ENCODE results near the gene PRCC. TPM values are rescaled to one million over a fixed set of nuclear protein-coding genes. Genes with fewer than 3 reads are reported as not detected.
A peak's percentile ranks its signal among the peaks of the same experiment; 100 is the strongest.

The PRCC gene
- total RNA-seq, 1 experiment from 2014 or later = 125 TPM

DNA sequence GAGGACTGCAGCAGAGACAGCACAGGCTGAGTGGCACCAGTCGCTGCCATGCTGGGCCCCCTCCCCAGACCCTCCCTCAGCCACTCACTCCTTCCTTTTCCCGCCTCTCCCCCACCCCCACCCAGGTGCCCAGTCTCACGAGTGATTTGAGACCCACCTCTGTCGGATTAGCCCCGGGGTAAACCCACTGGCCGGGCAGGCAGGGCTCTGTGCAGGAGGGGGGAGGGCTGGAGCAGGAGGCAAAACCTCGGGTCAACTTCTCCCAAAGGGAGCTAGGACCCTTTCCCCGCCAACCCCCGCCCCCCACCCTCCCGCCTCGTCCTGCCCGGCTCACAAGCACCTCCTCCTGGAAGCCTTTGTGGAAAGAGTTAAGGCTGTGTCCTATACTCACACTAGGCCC, 23.0 kb upstream of the PRCC start:
- H3K27me3 ChIP-seq (replicated peaks; ENCODE audit: insufficient read depth, low read depth, low read length, poor library complexity) = no peaks in the 10 kb centered on the region
- no peak overlapping the region for H3K4me3 ChIP-seq (ENCODE audit: low read depth, low read length, poor library complexity, severe bottlenecking)
- peaks cover 40% of the 10 kb centered on the region for H3K36me3 ChIP-seq (ENCODE audit: insufficient read depth, low read length, poor library complexity, severe bottlenecking)
- no TSS peak for BruUV-seq (replicated peaks)
- POLR2A ChIA-PET (ENCODE audit: low non-redundant PET) = no interaction called here
- H3K4me1 ChIP-seq (ENCODE audit: insufficient read depth, low read length, poor library complexity, severe bottlenecking) = peaks cover 44% of the 10 kb centered on the region
- H3K27ac ChIP-seq (ENCODE audit: low read depth, low read length, poor library complexity, severe bottlenecking) = no peak overlapping the region
- no peaks in the 10 kb centered on the region for H3K9me3 ChIP-seq (ENCODE audit: low read depth, low read length, poor library complexity, severe bottlenecking)
- no peak for DNase-seq (ENCODE audit: low spot score)
- TF ChIP-seq EZH2 (IDR thresholded peaks at IDR 0.05; ENCODE audit: borderline replicate concordance, low read depth, low read length, poor library complexity, severe bottlenecking) (no peak), CTCF (conservative IDR thresholded peaks at IDR 0.05; ENCODE audit: low read depth, low read length) (no peak)
- CTCF ChIA-PET = no interaction called here
- intact Hi-C loops (cut with micrococcal nuclease; ENCODE audit: unreplicated experiment) = no loop called here

- ChIA-PET CTCF (no interaction called here), POLR2A (ENCODE audit: low non-redundant PET) (no interaction called here)
- Histone ChIP-seq H3K4me1 (ENCODE audit: insufficient read depth, low read length, poor library complexity, severe bottlenecking) (peaks cover 45% of the 10 kb centered on the region), H3K27me3 (replicated peaks; ENCODE audit: insufficient read depth, low read depth, low read length, poor library complexity) (no peaks in the 10 kb centered on the region), H3K36me3 (ENCODE audit: insufficient read depth, low read length, poor library complexity, severe bottlenecking) (peaks cover 40% of the 10 kb centered on the region), H3K27ac (ENCODE audit: low read depth, low read length, poor library complexity, severe bottlenecking) (peak overlapping the region; percentile 90), H3K9me3 (ENCODE audit: low read depth, low read length, poor library complexity, severe bottlenecking) (no peaks in the 10 kb centered on the region), H3K4me3 (ENCODE audit: low read depth, low read length, poor library complexity, severe bottlenecking) (no peak overlapping the region)
- TF ChIP-seq CTCF (conservative IDR thresholded peaks at IDR 0.05; ENCODE audit: low read depth, low read length) (no peak), EZH2 (IDR thresholded peaks at IDR 0.05; ENCODE audit: borderline replicate concordance, low read depth, low read length, poor library complexity, severe bottlenecking) (no peak)
- intact Hi-C loops (cut with micrococcal nuclease; ENCODE audit: unreplicated experiment) = no loop called here
- DNase-seq (ENCODE audit: low spot score) = no peak
- BruUV-seq (replicated peaks) = no TSS peak
Measured at GRCh38 chr1:156744786-156745419, 22.4 kb upstream of the PRCC start.

GRCh38 chr1:156745881-156746280, 21.5 kb upstream of the PRCC start:
- no peak for DNase-seq (ENCODE audit: low spot score)
- Histone ChIP-seq H3K27me3 (replicated peaks; ENCODE audit: insufficient read depth, low read depth, low read length, poor library complexity) (no peaks in the 10 kb centered on the region), H3K4me1 (ENCODE audit: insufficient read depth, low read length, poor library complexity, severe bottlenecking) (peaks cover 39% of the 10 kb centered on the region), H3K27ac (ENCODE audit: low read depth, low read length, poor library complexity, severe bottlenecking) (peak overlapping the region; percentile 90), H3K9me3 (ENCODE audit: low read depth, low read length, poor library complexity, severe bottlenecking) (no peaks in the 10 kb centered on the region), H3K36me3 (ENCODE audit: insufficient read depth, low read length, poor library complexity, severe bottlenecking) (peaks cover 40% of the 10 kb centered on the region), H3K4me3 (ENCODE audit: low read depth, low read length, poor library complexity, severe bottlenecking) (peak overlapping the region; percentile 92)
- ChIA-PET POLR2A (ENCODE audit: low non-redundant PET) (no interaction called here), CTCF (no interaction called here)
- no TSS peak for BruUV-seq (replicated peaks)
- intact Hi-C loops (cut with micrococcal nuclease; ENCODE audit: unreplicated experiment) = no loop called here
- TF ChIP-seq EZH2 (IDR thresholded peaks at IDR 0.05; ENCODE audit: borderline replicate concordance, low read depth, low read length, poor library complexity, severe bottlenecking) (no peak), CTCF (conservative IDR thresholded peaks at IDR 0.05; ENCODE audit: low read depth, low read length) (no peak)
